GM18858 (cell line): ENCODE results near the gene HOTAIR.

ENCODE experiments used
- ATAC-seq: cut with Tn5 transposase; IDR thresholded peaks from one replicate; pipeline ENCODE4 v1.9.1; 2021; ENCODE audit not compliant: unreplicated experiment

Gene HOTAIR

DNA sequence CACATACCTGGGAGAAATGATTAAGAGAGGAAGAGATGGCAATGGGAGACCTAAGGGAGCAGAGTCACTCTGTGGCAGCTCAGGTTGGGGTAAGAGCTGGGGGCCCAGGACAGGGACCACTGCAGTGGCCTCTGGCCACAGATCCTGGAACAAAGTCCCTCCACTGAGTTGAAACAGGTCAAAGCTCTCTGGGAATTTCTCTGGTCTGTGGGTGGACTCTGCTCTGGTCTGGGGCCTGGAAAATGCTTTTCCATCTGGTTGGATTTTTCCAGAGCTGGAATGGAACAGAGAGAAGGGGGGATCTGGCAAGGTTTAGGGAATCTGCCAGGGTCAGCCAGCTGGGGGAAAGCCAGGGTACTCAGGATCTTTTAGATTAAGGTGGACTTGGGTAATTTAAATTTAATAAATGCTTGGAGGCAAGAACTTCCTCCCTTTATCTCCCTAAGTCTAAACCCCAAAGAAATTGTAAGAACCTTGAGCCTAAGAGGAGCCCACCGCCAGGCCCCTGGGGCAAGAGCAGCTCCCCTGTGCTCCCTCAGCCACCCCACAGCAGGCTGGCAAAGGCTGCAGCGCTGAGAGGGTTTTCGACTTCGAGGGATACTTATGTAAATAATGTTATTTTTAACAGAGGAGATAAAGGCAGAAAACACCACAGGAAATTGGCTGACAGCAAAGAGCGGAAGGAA, 13.9 kb upstream of the HOTAIR start:
- no peak for ATAC-seq

DNA sequence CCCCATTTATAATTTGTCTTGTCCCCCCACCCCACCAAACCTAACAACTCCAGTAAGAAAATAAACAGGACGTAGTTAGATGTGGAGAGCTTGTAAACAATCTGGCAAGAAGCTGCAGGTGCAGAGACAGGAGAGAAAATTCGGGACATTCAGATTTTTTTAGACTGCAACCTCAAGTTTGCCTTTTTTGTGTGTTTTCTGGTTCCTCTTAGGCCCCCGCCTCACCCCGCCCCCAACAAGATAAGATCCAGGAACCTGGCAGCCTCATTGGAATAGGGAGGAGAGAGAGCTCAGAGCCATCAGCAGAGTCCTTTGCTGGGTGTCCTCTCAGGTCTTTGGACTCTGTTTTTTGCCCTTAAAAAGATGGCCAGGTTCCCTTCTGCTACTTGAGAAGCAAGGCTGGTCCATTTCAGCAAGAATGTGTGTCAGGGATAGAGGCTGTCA, 13.1 kb upstream of the HOTAIR start:
- no peak for ATAC-seq

DNA sequence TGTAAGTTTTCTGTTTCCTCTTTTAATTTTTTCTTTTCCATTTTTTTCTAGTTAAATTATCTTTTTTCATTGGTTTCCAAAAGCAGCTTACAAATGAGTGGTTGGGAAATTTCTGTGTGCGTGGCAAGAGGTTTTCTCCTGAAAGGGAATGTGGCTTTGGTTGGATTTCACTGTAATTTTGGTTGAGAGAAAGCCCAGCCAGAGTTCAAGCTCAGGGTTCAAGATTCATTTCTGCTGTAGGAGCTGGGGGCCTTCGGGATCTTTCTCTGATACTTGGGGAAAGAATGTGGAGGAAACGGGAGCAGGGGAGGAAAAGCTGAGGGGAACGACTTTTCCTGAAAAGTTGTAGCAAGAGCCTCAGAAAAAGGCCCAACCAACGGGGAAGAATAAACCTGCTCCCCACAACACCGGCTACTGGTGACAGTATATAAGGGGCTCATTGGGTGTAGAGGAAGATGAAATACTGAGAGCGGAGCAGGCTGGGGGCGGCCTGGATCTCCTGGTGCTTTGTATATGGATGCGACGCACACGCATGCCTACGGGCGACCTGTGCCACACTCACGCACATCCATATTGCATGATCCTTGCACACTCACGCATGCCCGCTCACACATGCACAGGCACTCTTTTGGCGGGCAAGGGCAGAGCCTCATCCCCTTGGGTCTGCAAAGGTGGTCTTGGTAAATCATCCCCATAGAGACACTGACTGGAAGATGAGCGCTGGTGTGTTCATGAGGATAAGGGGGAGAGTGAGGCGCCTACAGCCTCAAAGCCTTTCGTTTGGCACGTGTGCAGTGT, 12.1 kb upstream of the HOTAIR start:
- no peak for ATAC-seq

DNA sequence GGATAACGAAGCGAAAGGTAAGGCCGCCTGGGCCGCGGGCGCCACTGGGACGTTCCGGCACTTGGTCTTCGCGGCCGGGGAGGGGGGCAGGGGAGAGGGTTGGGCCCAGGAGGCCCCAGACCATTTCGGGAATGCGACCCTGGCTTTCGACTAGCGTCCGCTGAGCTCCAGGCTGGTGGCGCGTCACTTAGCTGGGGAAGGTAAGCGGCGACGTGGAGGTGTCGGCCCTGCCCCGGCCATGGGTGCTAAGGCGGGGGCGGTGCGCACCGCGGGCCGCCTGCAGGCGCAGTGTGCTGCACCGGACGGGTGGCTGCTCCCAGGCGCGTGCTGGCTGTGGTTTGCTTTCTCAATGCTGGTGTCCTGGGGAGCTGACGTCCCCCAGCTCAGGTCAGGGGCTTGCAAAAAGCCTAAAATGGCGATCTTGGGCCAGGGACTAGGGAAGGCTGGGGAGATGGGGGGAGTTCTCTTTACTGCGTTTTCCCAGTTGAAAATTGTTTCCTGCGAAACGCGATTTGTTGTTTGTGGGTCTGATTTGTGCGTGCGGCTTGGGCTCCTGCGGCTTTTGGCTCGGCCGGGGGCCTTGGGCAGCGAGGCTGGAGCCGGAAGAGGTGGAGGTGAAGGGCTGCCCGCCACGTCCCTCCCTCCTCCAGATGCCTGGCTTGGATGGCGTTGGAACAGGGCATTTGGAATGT, 11.4 kb upstream of the HOTAIR start:
- no peak for ATAC-seq

DNA sequence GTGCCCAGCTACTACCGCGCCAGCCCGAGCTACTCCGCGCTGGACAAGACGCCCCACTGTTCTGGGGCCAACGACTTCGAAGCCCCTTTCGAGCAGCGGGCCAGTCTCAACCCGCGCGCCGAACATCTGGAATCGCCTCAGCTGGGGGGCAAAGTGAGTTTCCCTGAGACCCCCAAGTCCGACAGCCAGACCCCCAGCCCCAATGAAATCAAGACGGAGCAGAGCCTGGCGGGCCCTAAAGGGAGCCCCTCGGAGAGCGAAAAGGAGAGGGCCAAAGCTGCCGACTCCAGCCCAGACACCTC, 10.9 kb upstream of the HOTAIR start:
- ATAC-seq, result no peak

DNA sequence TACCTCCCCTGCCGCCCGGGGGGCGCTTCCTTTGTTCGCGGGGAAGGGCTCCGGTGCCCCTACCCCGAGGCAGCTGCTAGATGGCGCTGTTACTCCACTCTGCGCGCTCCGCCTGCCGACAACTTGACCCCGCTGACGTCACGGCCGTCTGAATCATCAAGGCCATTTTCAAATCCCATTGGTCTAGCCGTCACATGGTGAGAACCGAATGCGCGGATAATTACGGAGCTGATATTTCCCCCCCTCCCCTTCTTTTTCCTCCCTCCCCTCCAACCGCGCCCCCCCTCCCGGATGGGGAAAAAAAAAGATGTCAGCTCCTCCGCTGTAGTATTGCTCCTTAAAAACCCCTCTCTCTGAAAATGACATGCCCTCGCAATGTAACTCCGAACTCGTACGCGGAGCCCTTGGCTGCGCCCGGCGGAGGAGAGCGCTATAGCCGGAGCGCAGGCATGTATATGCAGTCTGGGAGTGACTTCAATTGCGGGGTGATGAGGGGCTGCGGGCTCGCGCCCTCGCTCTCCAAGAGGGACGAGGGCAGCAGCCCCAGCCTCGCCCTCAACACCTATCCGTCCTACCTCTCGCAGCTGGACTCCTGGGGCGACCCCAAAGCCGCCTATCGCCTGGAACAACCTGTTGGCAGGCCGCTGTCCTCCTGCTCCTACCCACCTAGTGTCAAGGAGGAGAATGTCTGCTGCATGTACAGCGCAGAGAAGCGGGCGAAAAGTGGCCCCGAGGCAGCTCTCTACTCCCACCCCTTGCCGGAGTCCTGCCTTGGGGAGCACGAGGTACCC, 10.3 kb upstream of the HOTAIR start, which contains the start of gene HOXC10:
Gene HOXC10, plus strand, starts transcription at position 246 of the 791 bp plus-strand sequence. Its CDS starts 114 bp downstream, at position 360.
- ATAC-seq, result no peak

DNA sequence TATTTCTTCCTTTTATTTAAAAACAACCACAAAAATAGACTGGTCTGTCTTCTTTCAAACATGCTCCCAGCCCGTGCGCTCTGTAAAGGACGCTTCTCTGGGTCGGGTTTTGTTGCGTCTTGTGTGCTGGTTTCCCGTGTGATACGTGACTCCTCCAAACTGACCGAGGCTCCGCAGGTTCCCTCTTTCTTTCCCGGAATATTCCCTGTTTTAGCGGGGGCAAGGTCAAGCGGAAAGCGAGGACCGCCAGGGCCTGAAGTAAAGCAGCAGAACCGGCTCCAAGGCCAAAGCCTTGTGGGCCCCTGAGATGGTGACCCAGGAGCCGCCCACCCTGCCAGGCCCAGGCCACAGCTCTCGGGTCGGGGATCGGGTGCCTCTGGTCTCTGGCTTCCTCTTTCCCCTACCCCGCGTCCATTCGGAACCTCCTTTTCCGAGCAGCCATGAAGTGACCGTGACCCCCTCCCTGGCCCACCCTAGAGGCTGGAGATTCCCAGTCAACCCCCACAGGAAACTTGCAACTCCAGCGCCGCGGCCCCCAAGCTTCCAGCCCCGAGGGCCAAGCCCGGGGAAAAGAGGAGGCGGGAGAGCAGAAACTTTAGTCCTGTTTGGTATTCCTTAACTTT, 9.3 kb upstream of the HOTAIR start:
- no peak for ATAC-seq

DNA sequence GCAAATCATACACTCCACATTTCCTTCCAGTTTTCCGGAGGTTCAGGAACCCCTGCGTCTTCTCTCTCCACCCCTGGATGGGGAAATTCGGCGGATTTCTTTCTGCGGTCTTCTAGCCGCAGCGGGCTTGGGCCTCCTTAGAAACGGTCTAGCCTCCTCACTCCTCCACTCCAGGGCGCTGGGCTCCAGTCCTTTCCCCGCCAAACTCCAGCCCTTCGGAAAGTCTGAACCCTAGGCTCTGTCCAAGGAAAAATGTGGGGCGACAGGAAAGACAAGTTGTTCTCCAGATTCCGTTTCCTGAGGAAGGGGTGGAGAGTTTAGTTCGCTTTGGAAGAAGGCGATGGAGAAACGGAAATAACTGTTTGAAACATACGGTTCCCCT, 8.8 kb upstream of the HOTAIR start:
- ATAC-seq, result no peak

DNA sequence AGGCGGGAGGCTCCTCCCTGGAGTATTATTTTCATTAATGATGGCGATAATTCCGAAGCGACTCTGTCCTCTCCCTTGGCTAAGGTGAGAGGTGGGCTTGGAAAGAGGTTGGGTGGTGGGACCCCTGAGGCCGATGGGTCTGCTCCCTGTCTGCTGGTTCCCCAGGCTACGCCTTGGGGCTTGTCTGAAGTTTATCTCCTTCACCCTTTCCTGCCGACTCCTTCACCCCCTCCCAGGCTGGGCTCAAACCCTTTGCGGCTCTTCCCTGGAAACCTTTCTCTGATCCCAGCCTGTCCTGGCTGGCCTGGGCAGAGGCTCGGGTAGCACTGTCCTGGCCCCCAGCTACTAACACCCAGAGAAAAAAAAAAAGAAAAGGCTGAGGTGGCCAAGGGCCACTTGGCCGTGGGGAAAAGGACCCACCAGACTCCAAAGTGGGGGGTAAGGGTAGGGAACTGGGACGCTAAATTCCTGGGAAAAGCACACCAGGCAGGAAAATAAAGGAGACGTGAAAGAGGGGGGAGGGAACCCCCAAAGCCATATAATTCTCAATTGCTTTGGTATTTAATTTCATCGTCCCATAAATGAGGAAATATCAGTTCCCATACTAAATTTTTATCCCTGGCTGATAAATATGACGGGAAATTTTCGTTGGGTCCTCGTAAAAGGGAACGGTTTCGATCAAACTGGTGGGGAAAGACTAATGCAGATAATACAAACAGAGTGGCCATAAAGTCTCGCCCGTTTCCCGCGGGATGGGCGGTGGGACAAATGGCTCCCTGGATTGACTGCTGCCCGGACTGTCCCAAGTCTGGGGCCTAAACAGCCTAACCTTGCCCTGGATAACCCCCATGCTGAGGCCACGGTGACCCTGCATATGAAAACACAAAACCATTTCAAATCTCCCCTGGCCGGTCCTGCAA, 8.2 kb upstream of the HOTAIR start:
- ATAC-seq, result no peak

DNA sequence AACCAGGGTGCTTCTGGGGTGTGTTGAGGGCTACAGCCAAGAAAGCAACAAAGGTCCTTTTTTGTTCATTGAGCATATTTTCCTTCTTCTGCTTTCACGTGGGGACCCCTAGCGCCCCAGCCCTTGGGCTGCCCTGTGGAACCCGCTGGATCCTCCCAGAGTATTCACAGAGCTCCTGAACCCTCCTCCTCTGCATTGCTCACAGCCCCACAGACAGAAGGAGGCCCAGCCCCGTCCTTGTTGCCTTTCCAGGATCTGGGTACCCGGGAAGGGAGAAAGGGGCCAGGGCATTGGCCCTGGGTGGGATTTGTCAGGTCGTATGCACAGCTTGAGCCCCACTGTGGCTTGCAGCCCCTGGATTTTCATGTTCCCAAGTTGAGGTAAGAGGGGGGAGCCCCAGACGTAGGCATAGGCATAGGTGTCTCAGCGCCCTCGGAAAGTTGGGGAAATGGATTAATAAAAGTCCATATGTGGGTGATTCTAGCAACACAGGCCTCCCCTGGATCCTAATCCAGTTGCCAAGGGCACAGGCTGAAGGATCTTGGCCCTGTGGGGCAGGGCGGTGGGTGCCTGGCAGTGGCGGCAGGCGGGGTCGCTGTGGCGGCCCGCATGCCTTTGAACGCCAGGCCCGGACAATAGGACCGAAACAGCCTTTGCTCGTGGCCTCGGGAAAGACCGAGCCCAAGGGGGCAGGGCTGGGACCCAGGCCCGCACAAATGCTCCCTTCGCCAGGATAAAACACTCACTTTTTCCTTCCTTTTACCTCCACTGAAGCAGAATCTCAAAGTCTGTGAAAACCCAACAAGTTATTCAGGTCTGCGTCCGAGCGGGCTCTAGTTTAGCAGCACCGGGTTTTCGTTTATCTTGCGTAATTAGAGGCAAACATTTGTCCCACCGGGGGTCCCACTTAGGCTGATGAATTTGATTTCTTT, 7.1 kb upstream of the HOTAIR start:
- no peak for ATAC-seq

DNA sequence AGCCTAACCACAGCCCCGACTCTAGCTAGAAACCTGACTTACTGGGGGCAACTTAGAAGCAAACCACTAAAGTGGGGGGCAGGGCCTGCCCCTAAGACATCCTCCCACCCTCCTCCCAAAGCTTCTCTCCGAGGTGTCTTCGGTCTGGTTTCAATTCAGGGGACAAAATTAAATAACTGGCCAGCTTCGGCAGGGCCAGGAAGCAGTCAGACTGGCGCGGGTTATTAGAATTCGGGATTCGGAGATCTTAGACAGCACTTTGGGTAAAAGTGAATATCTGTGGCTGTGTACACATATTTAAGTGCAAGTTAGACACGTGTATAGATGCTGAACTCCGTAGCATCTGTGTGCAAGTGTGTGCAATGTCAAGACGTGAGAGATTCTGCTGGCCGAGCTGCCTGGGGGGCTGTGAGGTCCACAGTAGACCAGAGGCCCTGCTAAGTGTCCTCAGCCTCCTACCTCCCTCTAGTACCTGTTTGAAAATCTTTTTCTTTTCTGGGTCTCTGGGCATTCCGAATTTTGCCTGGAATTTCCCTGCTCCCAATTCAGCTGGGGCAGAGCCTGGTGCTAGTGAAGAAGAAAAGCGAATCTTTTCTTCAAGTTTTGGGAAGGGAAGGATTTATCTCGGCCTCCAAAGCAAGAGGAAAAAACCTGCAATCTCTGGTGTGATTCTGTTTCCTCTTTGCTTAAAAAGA, 6.2 kb upstream of the HOTAIR start:
- no peak for ATAC-seq

DNA sequence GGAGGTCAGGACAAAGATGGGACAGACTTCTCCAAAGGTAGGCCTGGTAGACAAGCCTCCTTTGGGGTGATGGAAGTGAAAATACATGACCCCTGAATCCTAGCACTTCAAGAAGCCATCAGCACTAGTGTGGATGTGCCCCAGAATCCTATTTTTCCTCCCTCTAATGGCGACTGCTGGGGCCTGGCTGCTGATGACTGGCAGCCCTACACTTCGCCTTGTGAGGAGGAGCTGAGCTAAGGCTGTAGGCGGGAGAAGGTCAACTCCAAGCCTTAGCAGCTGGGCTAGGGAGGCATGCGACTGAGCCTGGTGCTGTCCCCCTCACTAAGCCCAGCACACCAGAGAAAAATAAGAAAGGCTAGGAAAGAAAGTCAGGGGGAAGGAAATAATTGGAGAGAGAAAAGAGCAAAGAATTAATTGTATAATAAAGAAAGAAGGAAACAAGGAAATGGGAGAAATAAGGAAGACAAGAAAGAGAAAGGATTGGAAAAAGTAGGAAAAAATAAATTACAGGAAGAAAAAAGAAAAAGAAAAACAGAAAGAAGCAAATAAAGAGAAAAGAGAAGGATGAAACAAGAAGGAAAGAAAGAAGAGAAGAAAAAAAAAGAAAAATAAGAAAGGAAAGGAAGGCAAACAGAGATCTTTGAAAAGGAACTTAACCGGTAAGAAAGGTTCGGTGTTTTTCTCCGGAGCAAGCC, 5.5 kb upstream of the HOTAIR start:
- ATAC-seq, result no peak

DNA sequence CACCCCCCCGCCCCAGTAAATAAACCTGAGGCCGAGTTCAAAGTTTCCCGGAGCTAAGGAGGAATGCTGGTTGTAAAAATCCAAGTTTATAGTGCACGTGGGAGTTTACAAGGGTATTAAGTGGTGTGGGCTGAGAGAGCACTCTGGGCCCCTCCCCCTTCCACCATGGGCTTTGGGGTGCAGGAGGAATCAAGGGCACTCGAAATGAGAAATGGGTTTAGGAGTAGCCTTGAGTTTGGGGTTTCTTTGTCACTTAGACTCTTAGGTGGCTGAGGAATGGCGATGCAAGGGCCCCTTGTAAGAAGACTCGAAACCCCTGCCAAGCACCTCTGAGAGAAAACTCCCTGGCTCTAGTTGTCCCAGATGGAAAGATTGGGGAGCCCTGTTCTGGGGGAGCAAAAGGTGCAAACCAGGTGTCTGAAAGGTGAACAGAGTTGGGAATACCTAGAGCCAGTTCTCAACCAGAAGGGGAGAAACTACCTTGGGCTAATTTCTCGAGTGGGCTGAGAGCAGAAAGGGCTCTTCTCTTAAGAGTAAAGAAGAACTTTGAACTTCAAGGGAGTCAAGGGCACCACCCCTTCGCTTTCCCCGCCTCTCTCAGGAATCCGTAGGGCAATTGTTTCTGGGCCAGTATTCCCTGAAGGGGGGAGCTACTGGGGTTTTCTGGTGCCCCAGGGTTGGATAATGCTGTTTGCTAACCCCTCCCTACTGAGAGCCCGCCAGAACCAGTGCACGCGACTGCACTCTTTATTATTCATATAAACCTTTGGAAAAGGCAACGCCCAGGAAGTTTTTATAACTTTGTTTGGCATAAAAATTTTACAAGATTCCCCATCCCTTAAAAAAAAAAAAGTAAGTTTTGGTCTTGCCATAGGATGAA, 4.0 kb upstream of the HOTAIR start:
- no peak for ATAC-seq

DNA sequence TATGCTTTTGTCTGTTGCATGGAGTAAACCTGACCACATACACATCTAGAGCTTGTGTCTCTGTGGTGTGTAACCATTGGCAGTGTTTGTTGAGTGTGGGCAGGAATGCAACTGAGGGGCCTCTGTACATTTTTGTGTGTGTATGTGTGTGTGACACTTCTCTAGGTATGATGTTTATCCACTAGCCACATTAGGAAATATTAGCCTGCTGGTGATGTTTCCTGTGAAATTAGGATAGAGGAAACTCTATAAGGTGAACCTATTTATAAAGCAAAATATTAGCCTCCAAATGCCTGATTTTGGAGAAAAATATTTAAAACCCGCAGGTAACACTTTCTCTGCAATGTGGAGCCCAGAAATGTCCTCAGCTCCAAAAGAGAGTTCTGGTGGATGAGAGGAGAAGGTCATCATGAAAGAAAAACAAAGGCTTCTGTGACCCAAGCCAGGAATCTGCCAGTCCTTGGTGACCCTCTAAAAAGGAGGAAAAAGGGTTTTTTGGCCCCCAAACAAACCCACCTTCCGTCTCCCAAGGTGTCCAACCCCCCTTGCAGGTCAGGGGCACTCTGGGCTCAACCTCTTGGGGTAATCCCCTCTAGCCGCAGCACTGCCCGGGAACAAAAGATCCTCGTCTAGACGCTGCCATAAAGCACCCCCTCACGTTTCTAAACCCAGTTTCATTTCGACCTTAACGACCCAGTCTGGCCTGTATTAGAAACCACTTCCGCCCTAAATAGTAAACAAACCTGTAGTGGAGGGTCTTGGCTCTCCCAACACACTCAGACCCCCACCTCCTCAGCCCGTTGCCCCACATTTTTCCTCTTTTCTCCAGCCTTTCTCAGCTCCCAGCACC, 3.1 kb upstream of the HOTAIR start:
- ATAC-seq, result no peak

DNA sequence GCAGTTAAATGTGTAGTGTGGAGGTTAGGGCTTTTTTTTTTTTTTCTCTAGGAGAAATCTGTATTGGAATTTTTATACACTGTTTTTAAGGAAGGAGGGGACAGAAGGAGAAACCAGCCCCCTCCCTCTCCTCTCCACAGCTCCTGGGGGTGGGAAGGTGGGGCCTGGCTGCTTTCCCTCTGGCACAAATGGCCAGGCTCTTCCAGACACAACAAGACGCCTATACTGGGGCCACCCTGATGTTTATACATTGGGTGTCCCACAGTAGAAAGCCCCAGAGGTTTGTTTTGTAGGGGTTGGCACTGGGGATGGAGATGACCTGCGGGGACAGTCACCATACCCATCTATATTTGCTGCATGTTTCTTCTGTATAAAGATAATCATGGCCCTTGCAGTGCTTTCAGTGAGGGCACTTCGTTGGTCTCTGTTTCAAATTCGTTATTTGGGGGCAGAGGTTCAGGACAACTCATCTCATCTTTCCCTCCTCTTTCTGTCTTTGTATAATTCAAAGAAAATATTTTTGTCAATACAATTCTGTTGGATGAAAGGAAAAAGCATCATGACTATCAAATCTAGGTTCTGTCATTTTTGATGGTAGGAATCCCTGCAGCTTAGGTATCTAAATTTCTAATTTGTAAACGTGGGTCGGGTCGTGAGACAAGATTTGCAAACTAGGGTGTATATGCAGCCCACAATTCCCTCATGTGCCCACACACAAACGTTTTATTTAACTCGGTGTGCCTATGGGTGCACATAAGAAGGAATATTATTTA, 2.3 kb upstream of the HOTAIR start:
- ATAC-seq, result no peak
